Activated CD8-positive, alpha-beta memory T cell treated with anti-CD3 and anti-CD28 coated beads, Interleukin-2, amount 50 U/mL, for 4 hours (primary cell): ENCODE data around the gene GLOD5.
A peak's percentile ranks its signal among the peaks of the same experiment; 100 is the strongest.
"Not testable (repeated sequence)": the region's sequence is repeated elsewhere in the genome, so short reads cannot be mapped to it uniquely, and the experiment has no call there.

Experiments
- DNase-seq: peaks from one replicate; pipeline ENCODE4 v3.0.0-alpha.2; 2020

The GLOD5 gene

GRCh38 chrX:48794911-48795515, 33.5 kb downstream of the GLOD5 start:
- no peak for DNase-seq

- DNase-seq, result no peak
Observed at GRCh38 chrX:48798318-48798717, 36.8 kb downstream of the GLOD5 start.

GRCh38 chrX:48800574-48801279, 39.2 kb downstream of the GLOD5 start:
- DNase-seq, result no peak

GRCh38 chrX:48801280-48802088, 39.9 kb downstream of the GLOD5 start, which contains the start of gene HDAC6:
TSS of gene HDAC6 (plus strand) at chrX:48802067. CDS start at chrX:48802693, 626 bp downstream.
- peak; percentile 92 for DNase-seq

GRCh38 chrX:48802089-48802904, 40.8 kb downstream of the GLOD5 start:
- DNase-seq, result peak; percentile 49

- DNase-seq, result no peak
Observed at GRCh38 chrX:48802905-48803200, 41.3 kb downstream of the GLOD5 start.

- DNase-seq, result no peak
Observed at GRCh38 chrX:48806081-48806480, 44.5 kb downstream of the GLOD5 start.

- DNase-seq, result no peak
Observed at GRCh38 chrX:48813644-48814043, 52.1 kb downstream of the GLOD5 start.

- no peak for DNase-seq
Observed at GRCh38 chrX:48814722-48815121, 53.2 kb downstream of the GLOD5 start.

- DNase-seq, result no peak
Observed at GRCh38 chrX:48815266-48815665, 53.7 kb downstream of the GLOD5 start.

GRCh38 chrX:48816014-48816810, 54.7 kb downstream of the GLOD5 start:
- DNase-seq, result no peak

- no peak for DNase-seq
Observed at GRCh38 chrX:48818098-48818497, 56.6 kb downstream of the GLOD5 start.

- DNase-seq, result no peak
Observed at GRCh38 chrX:48818866-48819265, 57.3 kb downstream of the GLOD5 start.

- DNase-seq, result not testable (repeated sequence)
Observed at GRCh38 chrX:48819394-48819793, 57.8 kb downstream of the GLOD5 start.

- DNase-seq, result no peak
Observed at GRCh38 chrX:48823053-48823452, 61.5 kb downstream of the GLOD5 start.
